ENCODE results near the gene ITPR3. TPM values are rescaled to one million over a fixed set of nuclear protein-coding genes. Genes with fewer than 3 reads are reported as not detected.

ITPR3 gene
- total and polyA plus RNA-seq, 2 of the 13 experiments (the other 11 are each of a cell fraction or from before 2014, with no cell fraction given): 3.8 to 21.4 TPM

DNA sequence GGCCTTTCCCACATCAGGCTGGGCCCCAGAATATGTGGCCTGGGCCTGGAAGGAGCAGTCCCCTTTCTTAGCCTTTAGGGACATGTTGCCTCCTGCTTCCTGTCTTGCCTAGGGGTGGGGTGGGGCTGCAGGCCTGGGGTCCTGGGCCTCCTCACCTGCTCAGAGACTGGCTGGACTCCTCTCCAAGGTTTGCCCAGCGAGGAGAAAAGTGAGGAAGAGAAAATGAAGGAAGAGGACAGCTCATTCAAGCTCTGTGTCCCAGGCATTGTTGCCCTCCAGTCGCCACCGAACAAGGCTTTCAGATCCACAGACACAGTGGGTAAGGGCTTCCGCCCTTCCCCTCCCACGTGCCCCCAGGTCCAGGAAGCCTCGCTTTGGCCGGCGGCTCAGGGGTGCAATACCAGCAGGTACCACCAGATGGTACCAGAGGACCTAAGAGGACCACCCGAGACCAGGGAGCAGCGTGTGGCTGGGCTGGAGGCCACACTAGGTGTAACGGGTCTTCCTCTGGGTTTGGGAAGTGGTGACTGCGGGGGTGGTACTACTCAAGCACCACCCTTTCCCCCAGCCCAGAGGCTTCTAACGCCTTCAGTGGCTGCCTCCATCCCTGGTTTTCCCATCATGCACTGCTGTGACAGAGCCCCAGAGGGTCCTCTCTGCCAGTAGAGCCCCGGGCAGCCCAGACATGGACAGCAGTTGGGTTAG, 35.6 kb upstream of the ITPR3 start (continued):
- TF ChIP-seq ZNF333 (CRISPR knock-in tag; IDR thresholded peaks at IDR 0.05; ENCODE audit: borderline replicate concordance) (0 out of 2 replicates have a peak, but pooled peaks have one; percentile 48), ELF3 (CRISPR knock-in tag; IDR thresholded peaks at IDR 0.05) (peak; percentile 78), ZNF501 (CRISPR knock-in tag; IDR thresholded peaks at IDR 0.05) (peak; percentile 71), HDAC6 (IDR thresholded peaks at IDR 0.05; ENCODE audit: low read depth, low read length) (no peak), MYC (CRISPR knock-in tag; IDR thresholded peaks at IDR 0.05; ENCODE audit: borderline replicate concordance) (peak; percentile 74; the same call in 1 of the 2 replicates), YY1 (IDR thresholded peaks at IDR 0.05; ENCODE audit: insufficient read depth, insufficient replicate concordance, low read depth, low read length) (peak; percentile 55), GTF3A (CRISPR knock-in tag; conservative IDR thresholded peaks at IDR 0.05) (no peak), ZNF577 (CRISPR knock-in tag; IDR thresholded peaks at IDR 0.05; ENCODE audit: borderline replicate concordance, low read depth) (no peak), SNRNP70 (IDR thresholded peaks at IDR 0.05; ENCODE audit: low read depth, low read length) (no peak), XRCC5 (optimal IDR thresholded peaks at IDR 0.05; ENCODE audit: low read length) (peak; percentile 93), SKI (IDR thresholded peaks at IDR 0.05; ENCODE audit: partially characterized antibody) (peak; percentile 12), ZNF121 (CRISPR knock-in tag; IDR thresholded peaks at IDR 0.05) (no peak; the same call in 1 of the 2 replicates), ZKSCAN1 (IDR thresholded peaks at IDR 0.05; ENCODE audit: low read length) (peak; percentile 70; the same call in 1 of the 2 replicates), KAT8 (CRISPR knock-in tag; IDR thresholded peaks at IDR 0.05) (peak; percentile 55), FOXO1 (CRISPR knock-in tag; IDR thresholded peaks at IDR 0.05) (peak; percentile 23; the same call in 1 of the 2 replicates), IRX3 (CRISPR knock-in tag; IDR thresholded peaks at IDR 0.05; ENCODE audit: borderline replicate concordance, low read depth) (no peak), ZFAT (CRISPR knock-in tag; conservative IDR thresholded peaks at IDR 0.05) (no peak), ZNF432 (CRISPR knock-in tag; IDR thresholded peaks at IDR 0.05; ENCODE audit: borderline replicate concordance) (no peak), ATRX (CRISPR knock-in tag; IDR thresholded peaks at IDR 0.05; ENCODE audit: borderline replicate concordance) (no peak), MXD4 (CRISPR knock-in tag; IDR thresholded peaks at IDR 0.05) (peak; percentile 87; the same call in 1 of the 2 replicates), JDP2 (CRISPR knock-in tag; IDR thresholded peaks at IDR 0.05; ENCODE audit: borderline replicate concordance) (no peak), ZNF234 (CRISPR knock-in tag; conservative IDR thresholded peaks at IDR 0.05) (no peak), YEATS2 (CRISPR knock-in tag; IDR thresholded peaks at IDR 0.05; ENCODE audit: borderline replicate concordance) (peak; percentile 40; the same call in 1 of the 2 replicates), ISX (CRISPR knock-in tag; conservative IDR thresholded peaks at IDR 0.05) (no peak), TOE1 (CRISPR knock-in tag; IDR thresholded peaks at IDR 0.05) (no peak)
- TF ChIP-seq, protein P1, sequence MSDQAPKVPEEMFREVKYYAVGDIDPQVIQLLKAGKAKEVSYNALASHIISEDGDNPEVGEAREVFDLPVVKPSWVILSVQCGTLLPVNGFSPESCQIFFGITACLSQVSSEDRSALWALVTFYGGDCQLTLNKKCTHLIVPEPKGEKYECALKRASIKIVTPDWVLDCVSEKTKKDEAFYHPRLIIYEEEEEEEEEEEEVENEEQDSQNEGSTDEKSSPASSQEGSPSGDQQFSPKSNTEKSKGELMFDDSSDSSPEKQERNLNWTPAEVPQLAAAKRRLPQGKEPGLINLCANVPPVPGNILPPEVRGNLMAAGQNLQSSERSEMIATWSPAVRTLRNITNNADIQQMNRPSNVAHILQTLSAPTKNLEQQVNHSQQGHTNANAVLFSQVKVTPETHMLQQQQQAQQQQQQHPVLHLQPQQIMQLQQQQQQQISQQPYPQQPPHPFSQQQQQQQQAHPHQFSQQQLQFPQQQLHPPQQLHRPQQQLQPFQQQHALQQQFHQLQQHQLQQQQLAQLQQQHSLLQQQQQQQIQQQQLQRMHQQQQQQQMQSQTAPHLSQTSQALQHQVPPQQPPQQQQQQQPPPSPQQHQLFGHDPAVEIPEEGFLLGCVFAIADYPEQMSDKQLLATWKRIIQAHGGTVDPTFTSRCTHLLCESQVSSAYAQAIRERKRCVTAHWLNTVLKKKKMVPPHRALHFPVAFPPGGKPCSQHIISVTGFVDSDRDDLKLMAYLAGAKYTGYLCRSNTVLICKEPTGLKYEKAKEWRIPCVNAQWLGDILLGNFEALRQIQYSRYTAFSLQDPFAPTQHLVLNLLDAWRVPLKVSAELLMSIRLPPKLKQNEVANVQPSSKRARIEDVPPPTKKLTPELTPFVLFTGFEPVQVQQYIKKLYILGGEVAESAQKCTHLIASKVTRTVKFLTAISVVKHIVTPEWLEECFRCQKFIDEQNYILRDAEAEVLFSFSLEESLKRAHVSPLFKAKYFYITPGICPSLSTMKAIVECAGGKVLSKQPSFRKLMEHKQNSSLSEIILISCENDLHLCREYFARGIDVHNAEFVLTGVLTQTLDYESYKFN (CRISPR knock-in tag; conservative IDR thresholded peaks at IDR 0.05): no peak; the same call in 1 of the 2 replicates
- TF ChIP-seq, protein P2, sequence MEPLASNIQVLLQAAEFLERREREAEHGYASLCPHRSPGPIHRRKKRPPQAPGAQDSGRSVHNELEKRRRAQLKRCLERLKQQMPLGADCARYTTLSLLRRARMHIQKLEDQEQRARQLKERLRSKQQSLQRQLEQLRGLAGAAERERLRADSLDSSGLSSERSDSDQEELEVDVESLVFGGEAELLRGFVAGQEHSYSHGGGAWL (CRISPR knock-in tag; IDR thresholded peaks at IDR 0.05): peak; percentile 61; the same call in 1 of the 2 replicates
- TF ChIP-seq, protein P3, sequence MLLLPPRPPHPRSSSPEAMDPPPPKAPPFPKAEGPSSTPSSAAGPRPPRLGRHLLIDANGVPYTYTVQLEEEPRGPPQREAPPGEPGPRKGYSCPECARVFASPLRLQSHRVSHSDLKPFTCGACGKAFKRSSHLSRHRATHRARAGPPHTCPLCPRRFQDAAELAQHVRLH (CRISPR knock-in tag; IDR thresholded peaks at IDR 0.05; ENCODE audit: borderline replicate concordance, low read depth): peak; percentile 89; the same call in 1 of the 2 replicates

Measured in HepG2 (cell line).